Measurements from ENCODE around the gene HOXB4. TPM values are rescaled to one million over a fixed set of nuclear protein-coding genes. Genes with fewer than 3 reads are reported as not detected.

HOXB4 gene
- total RNA-seq, 1 donor = 0.36 TPM

DNA sequence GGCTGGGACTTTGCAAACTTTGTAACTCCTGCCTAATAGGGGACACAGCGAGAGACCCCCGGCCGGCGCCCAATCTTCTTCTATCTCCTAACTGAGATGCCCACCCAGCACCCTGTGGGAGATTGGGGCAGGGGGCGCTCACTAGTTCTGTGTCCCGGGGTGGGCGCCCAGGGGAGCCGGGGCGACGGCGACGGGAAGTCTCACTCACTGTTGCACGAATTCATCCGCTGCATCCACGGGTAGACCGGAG, 19.3 kb upstream of the HOXB4 start:
- Histone ChIP-seq H3K4me1 (ENCODE audit: insufficient read depth, low read length) (no peaks in the 10 kb centered on the region), H4K20me1 (ENCODE audit: insufficient read depth, low read length) (no peaks in the 10 kb centered on the region), H3K27me3 (ENCODE audit: insufficient read depth, low read length) (peaks cover 98% of the 10 kb centered on the region), H3K27ac (ENCODE audit: low read depth, low read length) (no peak overlapping the region), H3K36me3 (ENCODE audit: insufficient read depth, low read length) (no peaks in the 10 kb centered on the region), H3K4me2 (ENCODE audit: insufficient read depth, low read length) (peak overlapping the region; percentile 60), H3K79me2 (ENCODE audit: insufficient read depth, low read length) (no peaks in the 10 kb centered on the region), H3K4me3 (ENCODE audit: insufficient read depth, low read length) (peak overlapping the region; percentile 58), H2AFZ (ENCODE audit: low read length) (no peak overlapping the region), H3K9me3 (ENCODE audit: low read depth, low read length) (no peaks in the 10 kb centered on the region)
- DNase-seq (ENCODE audit: insufficient read length, low spot score, missing footprints) = no peak
- TF ChIP-seq, protein P1, sequence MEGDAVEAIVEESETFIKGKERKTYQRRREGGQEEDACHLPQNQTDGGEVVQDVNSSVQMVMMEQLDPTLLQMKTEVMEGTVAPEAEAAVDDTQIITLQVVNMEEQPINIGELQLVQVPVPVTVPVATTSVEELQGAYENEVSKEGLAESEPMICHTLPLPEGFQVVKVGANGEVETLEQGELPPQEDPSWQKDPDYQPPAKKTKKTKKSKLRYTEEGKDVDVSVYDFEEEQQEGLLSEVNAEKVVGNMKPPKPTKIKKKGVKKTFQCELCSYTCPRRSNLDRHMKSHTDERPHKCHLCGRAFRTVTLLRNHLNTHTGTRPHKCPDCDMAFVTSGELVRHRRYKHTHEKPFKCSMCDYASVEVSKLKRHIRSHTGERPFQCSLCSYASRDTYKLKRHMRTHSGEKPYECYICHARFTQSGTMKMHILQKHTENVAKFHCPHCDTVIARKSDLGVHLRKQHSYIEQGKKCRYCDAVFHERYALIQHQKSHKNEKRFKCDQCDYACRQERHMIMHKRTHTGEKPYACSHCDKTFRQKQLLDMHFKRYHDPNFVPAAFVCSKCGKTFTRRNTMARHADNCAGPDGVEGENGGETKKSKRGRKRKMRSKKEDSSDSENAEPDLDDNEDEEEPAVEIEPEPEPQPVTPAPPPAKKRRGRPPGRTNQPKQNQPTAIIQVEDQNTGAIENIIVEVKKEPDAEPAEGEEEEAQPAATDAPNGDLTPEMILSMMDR (IDR thresholded peaks at IDR 0.05; ENCODE audit: extremely low read depth, low read depth, low read length) = no peak

DNA sequence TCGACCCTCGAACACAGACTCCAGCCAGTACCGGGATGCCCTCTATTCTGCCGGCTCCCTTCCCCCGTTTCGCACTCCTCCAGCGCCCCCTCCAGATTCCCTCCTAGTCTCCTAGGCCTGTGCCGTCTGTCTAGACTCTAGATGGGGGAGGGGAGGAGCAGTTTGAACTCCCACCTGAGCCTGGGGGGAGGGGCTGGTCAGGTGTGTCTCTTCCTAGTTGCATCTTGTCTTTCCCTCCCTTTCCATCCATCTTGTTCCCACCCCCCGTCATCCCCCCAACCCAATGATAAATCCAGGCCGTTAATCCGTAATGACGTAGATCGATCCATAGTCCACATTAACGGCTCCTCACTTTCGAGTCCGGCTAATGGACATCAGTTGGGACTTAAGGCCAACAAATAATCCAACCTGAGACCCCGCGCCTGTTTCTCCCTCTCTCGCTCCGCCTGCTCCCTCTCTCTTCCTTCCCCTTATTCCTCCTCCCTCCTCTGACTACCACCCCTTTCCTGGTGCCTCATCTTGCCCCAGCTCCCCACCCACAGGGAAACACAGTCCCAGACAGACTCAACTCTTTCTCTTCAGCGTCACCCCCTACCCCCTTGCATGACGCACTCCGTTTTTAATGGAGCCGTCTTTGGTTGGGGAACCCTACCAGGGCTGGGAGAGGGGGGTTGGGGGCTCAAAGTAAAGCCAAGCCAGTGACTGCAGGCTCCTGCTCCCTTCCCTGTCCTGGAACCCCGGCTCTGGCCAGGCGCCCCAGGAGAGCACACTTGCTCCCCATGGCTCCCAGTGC, 18.8 kb upstream of the HOXB4 start:
- H2AFZ ChIP-seq (ENCODE audit: low read length) = no peak overlapping the region

DNA sequence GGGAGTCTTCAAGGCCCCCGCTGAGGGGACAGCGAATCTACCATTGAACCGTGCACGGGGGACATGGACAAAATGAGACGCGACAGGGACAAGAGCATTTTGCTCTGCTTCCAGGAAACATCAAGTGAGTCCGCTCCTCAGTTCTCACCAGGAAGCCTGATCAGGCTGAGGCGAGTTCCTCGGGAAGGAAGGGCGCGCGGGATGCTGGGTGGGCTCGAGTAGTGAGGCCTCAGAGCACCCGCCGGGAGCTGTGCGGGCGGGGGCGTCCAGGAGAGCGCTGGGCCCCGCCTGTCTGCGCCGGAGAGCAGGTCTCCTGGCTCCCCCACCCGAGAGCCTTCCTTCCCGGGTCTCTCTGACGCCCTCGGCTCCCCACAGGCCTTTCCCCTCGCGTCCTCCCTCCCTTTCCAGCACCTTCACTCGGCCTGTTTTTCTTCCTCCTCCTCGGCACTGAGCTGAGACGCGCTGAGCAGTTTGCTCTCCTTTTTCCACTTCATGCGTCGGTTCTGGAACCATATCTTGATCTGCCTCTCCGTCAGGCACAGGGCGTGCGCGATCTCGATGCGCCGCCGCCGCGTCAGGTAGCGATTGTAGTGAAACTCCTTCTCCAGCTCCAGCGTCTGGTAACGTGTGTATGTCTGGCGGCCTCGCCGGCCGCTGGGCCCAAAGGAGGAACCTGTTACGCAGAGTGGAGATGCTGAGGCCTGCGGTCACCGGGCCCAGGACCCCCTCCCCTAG, 18.0 kb upstream of the HOXB4 start:
- no peaks in the 10 kb centered on the region for H4K20me1 ChIP-seq (ENCODE audit: insufficient read depth, low read length)
- peaks cover 97% of the 10 kb centered on the region for H3K27me3 ChIP-seq (ENCODE audit: insufficient read depth, low read length)
- no peaks in the 10 kb centered on the region for H3K4me1 ChIP-seq (ENCODE audit: insufficient read depth, low read length)
- no peaks in the 10 kb centered on the region for H3K9me3 ChIP-seq (ENCODE audit: low read depth, low read length)
- no peak overlapping the region for H3K4me3 ChIP-seq (ENCODE audit: insufficient read depth, low read length)
- H2AFZ ChIP-seq (ENCODE audit: low read length) = no peak overlapping the region
- H3K4me2 ChIP-seq (ENCODE audit: insufficient read depth, low read length) = no peak overlapping the region
- no peaks in the 10 kb centered on the region for H3K36me3 ChIP-seq (ENCODE audit: insufficient read depth, low read length)
- TF ChIP-seq, protein P1 (IDR thresholded peaks at IDR 0.05; ENCODE audit: extremely low read depth, low read depth, low read length) = no peak
- DNase-seq (ENCODE audit: insufficient read length, low spot score, missing footprints) = no peak
- H3K27ac ChIP-seq (ENCODE audit: low read depth, low read length) = no peak overlapping the region
- no peaks in the 10 kb centered on the region for H3K79me2 ChIP-seq (ENCODE audit: insufficient read depth, low read length)

More for the DNA sequence above, 18.8 kb upstream of the HOXB4 start:
- H3K4me3 ChIP-seq (ENCODE audit: insufficient read depth, low read length) = peak overlapping the region; percentile 58
- DNase-seq (ENCODE audit: insufficient read length, low spot score, missing footprints) = no peak
- peak overlapping the region; percentile 60 for H3K4me2 ChIP-seq (ENCODE audit: insufficient read depth, low read length)
- H3K27me3 ChIP-seq (ENCODE audit: insufficient read depth, low read length) = peaks cover 98% of the 10 kb centered on the region
- no peaks in the 10 kb centered on the region for H3K36me3 ChIP-seq (ENCODE audit: insufficient read depth, low read length)
- TF ChIP-seq, protein P1 (IDR thresholded peaks at IDR 0.05; ENCODE audit: extremely low read depth, low read depth, low read length) = no peak
- H3K4me1 ChIP-seq (ENCODE audit: insufficient read depth, low read length) = no peaks in the 10 kb centered on the region
- H3K9me3 ChIP-seq (ENCODE audit: low read depth, low read length) = no peaks in the 10 kb centered on the region
- H3K79me2 ChIP-seq (ENCODE audit: insufficient read depth, low read length) = no peaks in the 10 kb centered on the region
- no peak overlapping the region for H3K27ac ChIP-seq (ENCODE audit: low read depth, low read length)
- no peaks in the 10 kb centered on the region for H4K20me1 ChIP-seq (ENCODE audit: insufficient read depth, low read length)

DNA sequence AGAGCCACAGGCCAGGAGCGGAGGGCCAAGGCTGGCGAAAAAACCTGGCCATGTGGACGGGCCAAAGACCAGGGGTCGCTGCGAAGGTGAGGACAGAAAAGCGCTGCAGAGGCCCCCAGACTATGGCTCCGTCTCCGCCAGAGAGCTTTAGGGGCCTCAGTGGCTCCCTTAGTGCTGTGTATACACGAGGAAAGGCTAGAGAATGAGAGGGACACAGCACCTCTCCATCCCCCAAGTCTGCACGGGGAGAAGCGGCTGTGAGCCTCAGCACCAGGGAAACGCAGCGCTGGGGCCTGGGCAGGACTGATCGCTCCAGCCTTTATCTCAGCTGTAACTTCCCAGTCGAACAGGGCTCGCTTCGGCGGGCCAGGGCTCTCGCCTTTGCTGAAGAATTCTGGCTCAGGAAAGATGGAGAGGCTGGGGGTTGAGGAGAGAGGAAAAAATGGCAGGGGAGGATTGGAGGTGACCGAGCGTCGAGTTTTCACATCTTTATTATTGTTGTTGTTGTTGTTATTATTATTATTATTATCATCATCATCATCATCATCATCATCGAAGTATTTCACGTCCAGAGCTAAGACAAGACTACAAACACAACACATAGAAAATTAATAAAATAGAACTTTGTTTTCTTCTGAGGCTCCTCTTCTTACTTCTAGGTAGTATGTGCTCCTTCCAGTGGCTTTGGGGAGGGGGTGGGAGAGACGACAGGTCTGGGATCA, 17.3 kb upstream of the HOXB4 start:
- no peak overlapping the region for H3K4me3 ChIP-seq (ENCODE audit: insufficient read depth, low read length)
- H3K79me2 ChIP-seq (ENCODE audit: insufficient read depth, low read length) = no peaks in the 10 kb centered on the region
- TF ChIP-seq, protein P1 (IDR thresholded peaks at IDR 0.05; ENCODE audit: extremely low read depth, low read depth, low read length) = no peak
- H3K4me1 ChIP-seq (ENCODE audit: insufficient read depth, low read length) = no peaks in the 10 kb centered on the region
- H3K36me3 ChIP-seq (ENCODE audit: insufficient read depth, low read length) = no peaks in the 10 kb centered on the region
- H4K20me1 ChIP-seq (ENCODE audit: insufficient read depth, low read length) = no peaks in the 10 kb centered on the region
- no peak for DNase-seq (ENCODE audit: insufficient read length, low spot score, missing footprints)
- no peak overlapping the region for H2AFZ ChIP-seq (ENCODE audit: low read length)
- H3K27me3 ChIP-seq (ENCODE audit: insufficient read depth, low read length) = peaks cover 97% of the 10 kb centered on the region
- no peak overlapping the region for H3K4me2 ChIP-seq (ENCODE audit: insufficient read depth, low read length)
- no peaks in the 10 kb centered on the region for H3K9me3 ChIP-seq (ENCODE audit: low read depth, low read length)
- no peak overlapping the region for H3K27ac ChIP-seq (ENCODE audit: low read depth, low read length)
